SK-N-SH (cell line): Measurements from ENCODE around the gene ADAMTS9.

Experiments
- EP300 ChIP-seq, 2 experiments: IDR thresholded peaks; 2 replicates each; pipeline versions ENCODE4 v1.4.0 to v1.6.1; 2012; ENCODE audit warnings: borderline replicate concordance in 1 of 2, low read depth in 1 of 2, low read length in 1 of 2
- EZH2phosphoT487 ChIP-seq: fragments of 200-600 bp; sonication (generic); IDR thresholded peaks from 2 replicates; pipeline ENCODE4 v1.6.1; 2017; ENCODE audit warnings: low read depth, mixed run types, mild to moderate bottlenecking, antibody characterized with exemption, moderate library complexity, borderline replicate concordance
- JUND ChIP-seq: IDR thresholded peaks from 2 replicates; pipeline ENCODE4 v1.4.0; 2012
- MXI1 ChIP-seq: IDR thresholded peaks from 2 replicates; pipeline ENCODE4 v1.6.1; 2012; ENCODE audit warnings: mild to moderate bottlenecking, low read depth, low read length, improper control_type of control experiment
- POLR2AphosphoS5 ChIP-seq: IDR thresholded peaks from 2 replicates; pipeline ENCODE4 v1.6.1; 2012; ENCODE audit warnings: low read depth, low read length
- SMC3 ChIP-seq: IDR thresholded peaks from 2 replicates; pipeline ENCODE4 v1.6.1; 2012; ENCODE audit warnings: low read depth, low read length, improper control_type of control experiment
- TAF1 ChIP-seq: IDR thresholded peaks from 2 replicates; pipeline ENCODE4 v1.6.1; 2012; ENCODE audit warnings: low read depth, mild to moderate bottlenecking, low read length, moderate library complexity, borderline replicate concordance
- TF ChIP-seq, protein P1 (sequence below): fragments of 200-600 bp; sonication (generic); IDR thresholded peaks from 2 replicates; pipeline ENCODE4 v1.6.1; 2017; ENCODE audit warnings: antibody characterized with exemption, mild to moderate bottlenecking, moderate library complexity
- TF ChIP-seq, protein P2 (sequence below): IDR thresholded peaks from 2 replicates; pipeline ENCODE4 v1.6.1; 2012; ENCODE audit warnings: mild to moderate bottlenecking, low read depth, low read length, moderate library complexity
- TF ChIP-seq, protein P3 (sequence below): IDR thresholded peaks from 2 replicates; pipeline ENCODE4 v1.4.0; 2012; ENCODE audit warnings: low read depth
- TF ChIP-seq, protein P4 (sequence below): fragments of 150-350 bp; IDR thresholded peaks from 2 replicates; pipeline ENCODE4 v1.6.1; 2017; ENCODE audit warnings: antibody characterized with exemption, low read length, low read depth, borderline replicate concordance

DNA sequence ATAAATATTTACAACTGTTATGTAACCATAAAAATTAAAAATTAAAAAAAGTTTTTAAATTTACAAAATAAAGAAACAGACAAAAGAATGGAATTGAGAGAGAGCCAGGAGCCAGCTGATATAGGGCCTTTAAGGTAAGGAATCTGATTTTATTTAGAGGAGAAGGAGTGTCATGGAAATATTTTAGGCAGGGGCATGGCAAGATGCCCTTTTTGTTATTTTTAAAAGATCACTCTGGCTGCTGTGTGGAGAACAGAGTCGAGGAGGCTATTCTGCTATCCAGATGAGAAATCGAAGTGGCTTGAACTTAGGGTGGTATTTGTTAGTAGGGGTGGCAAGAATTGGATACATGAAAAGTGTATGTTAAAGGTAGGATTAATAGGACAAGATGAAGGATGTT is 9.1 kb upstream of the ADAMTS9 start:
- TF ChIP-seq EP300 (IDR thresholded peaks at IDR 0.05; ENCODE audit: borderline replicate concordance in 1 of 2, low read depth in 1 of 2, low read length in 1 of 2) (no peak), EZH2phosphoT487 (no peak), SMC3 (no peak), MXI1 (no peak), JUND (no peak), TAF1 (no peak), POLR2AphosphoS5 (no peak)
- TF ChIP-seq, protein P1, sequence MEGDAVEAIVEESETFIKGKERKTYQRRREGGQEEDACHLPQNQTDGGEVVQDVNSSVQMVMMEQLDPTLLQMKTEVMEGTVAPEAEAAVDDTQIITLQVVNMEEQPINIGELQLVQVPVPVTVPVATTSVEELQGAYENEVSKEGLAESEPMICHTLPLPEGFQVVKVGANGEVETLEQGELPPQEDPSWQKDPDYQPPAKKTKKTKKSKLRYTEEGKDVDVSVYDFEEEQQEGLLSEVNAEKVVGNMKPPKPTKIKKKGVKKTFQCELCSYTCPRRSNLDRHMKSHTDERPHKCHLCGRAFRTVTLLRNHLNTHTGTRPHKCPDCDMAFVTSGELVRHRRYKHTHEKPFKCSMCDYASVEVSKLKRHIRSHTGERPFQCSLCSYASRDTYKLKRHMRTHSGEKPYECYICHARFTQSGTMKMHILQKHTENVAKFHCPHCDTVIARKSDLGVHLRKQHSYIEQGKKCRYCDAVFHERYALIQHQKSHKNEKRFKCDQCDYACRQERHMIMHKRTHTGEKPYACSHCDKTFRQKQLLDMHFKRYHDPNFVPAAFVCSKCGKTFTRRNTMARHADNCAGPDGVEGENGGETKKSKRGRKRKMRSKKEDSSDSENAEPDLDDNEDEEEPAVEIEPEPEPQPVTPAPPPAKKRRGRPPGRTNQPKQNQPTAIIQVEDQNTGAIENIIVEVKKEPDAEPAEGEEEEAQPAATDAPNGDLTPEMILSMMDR: no peak
- TF ChIP-seq, protein P2, sequence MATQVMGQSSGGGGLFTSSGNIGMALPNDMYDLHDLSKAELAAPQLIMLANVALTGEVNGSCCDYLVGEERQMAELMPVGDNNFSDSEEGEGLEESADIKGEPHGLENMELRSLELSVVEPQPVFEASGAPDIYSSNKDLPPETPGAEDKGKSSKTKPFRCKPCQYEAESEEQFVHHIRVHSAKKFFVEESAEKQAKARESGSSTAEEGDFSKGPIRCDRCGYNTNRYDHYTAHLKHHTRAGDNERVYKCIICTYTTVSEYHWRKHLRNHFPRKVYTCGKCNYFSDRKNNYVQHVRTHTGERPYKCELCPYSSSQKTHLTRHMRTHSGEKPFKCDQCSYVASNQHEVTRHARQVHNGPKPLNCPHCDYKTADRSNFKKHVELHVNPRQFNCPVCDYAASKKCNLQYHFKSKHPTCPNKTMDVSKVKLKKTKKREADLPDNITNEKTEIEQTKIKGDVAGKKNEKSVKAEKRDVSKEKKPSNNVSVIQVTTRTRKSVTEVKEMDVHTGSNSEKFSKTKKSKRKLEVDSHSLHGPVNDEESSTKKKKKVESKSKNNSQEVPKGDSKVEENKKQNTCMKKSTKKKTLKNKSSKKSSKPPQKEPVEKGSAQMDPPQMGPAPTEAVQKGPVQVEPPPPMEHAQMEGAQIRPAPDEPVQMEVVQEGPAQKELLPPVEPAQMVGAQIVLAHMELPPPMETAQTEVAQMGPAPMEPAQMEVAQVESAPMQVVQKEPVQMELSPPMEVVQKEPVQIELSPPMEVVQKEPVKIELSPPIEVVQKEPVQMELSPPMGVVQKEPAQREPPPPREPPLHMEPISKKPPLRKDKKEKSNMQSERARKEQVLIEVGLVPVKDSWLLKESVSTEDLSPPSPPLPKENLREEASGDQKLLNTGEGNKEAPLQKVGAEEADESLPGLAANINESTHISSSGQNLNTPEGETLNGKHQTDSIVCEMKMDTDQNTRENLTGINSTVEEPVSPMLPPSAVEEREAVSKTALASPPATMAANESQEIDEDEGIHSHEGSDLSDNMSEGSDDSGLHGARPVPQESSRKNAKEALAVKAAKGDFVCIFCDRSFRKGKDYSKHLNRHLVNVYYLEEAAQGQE: no peak
- TF ChIP-seq, protein P3, sequence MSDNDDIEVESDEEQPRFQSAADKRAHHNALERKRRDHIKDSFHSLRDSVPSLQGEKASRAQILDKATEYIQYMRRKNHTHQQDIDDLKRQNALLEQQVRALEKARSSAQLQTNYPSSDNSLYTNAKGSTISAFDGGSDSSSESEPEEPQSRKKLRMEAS: no peak
- TF ChIP-seq, protein P4, sequence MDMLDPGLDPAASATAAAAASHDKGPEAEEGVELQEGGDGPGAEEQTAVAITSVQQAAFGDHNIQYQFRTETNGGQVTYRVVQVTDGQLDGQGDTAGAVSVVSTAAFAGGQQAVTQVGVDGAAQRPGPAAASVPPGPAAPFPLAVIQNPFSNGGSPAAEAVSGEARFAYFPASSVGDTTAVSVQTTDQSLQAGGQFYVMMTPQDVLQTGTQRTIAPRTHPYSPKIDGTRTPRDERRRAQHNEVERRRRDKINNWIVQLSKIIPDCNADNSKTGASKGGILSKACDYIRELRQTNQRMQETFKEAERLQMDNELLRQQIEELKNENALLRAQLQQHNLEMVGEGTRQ: no peak
